ENCODE results near the gene MAGEB2. TPM values are rescaled to one million over a fixed set of nuclear protein-coding genes. Genes with fewer than 3 reads are reported as not detected.

MAGEB2 gene
- polyA plus RNA-seq (2013): not detected in 2 replicates

DNA sequence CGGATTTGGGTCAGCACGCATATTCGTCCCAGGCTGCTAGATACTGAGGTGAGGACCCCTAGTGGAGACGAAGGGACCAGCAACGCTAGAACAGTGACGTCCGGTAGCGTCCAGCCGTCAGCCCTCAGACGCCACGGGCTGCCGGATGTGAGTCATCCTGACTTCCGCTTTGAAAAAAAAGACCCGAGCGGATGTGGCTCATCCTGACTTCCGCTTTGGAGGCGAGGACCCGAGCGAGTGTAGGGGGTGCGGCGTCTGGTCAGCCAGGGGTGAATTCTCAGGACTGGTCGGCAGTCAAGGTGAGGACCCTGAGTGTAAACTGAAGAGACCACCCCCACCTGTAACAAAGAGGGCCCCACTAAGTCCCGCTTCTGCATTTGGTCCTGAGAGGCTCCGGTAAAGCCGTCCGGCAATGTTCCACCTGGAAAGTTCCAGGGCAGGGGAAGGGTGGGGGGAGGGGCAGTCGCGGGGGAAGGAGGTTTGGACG is at the start of gene MAGEB2:
Gene MAGEB2 (plus strand): TSS at position 207 of the 487 bp plus-strand sequence. CDS start 3,018 bp downstream, outside the sequence.
- Histone ChIP-seq H3K23ac (ENCODE audit: low read length) (no peak within 1 kb of the TSS), H3K36me3 (ENCODE audit: control insufficient read depth in 1 of 2, insufficient read depth in 2 of 2, low read length in 2 of 2) (no peaks in the 10 kb centered on the region), H2BK120ac (ENCODE audit: insufficient read depth, low read length, poor library complexity) (no peak within 1 kb of the TSS), H3K79me2 (ENCODE audit: control insufficient read depth, insufficient read depth, low read length, poor library complexity) (no peaks in the 10 kb centered on the region), H2BK5ac (ENCODE audit: low read depth, low read length, poor library complexity) (no peak within 1 kb of the TSS), H3K14ac (ENCODE audit: low read length) (no peak within 1 kb of the TSS), H2AK5ac (ENCODE audit: low read length) (no peak within 1 kb of the TSS), H3K18ac (ENCODE audit: low read length) (no peak within 1 kb of the TSS), H3K27ac (ENCODE audit: low read depth, low read length) (no peak within 1 kb of the TSS), H4K8ac (ENCODE audit: low read depth, low read length) (no peak within 1 kb of the TSS), H3K4ac (ENCODE audit: low read depth, low read length) (no peak within 1 kb of the TSS), H3K79me1 (ENCODE audit: low read length) (no peaks in the 10 kb centered on the region), H3K9me3 (ENCODE audit: insufficient read depth, low read depth, low read length) (no peaks in the 10 kb centered on the region), H3K4me1 (ENCODE audit: control insufficient read depth in 1 of 2, insufficient read depth in 2 of 2, low read length in 2 of 2) (no peaks in the 10 kb centered on the region), H3K27me3 (ENCODE audit: insufficient read depth, low read length) (no peaks in the 10 kb centered on the region), H3K4me3 (ENCODE audit: low read depth, low read length) (no peak within 1 kb of the TSS), H3K4me2 (ENCODE audit: low read length) (no peak within 1 kb of the TSS), H3K9ac (ENCODE audit: low read length) (no peak within 1 kb of the TSS), H4K91ac (ENCODE audit: low read depth, low read length) (no peak within 1 kb of the TSS), H4K12ac (ENCODE audit: low read depth, low read length) (no peak within 1 kb of the TSS), H2AFZ (ENCODE audit: insufficient read depth, low read length, poor library complexity) (no peak within 1 kb of the TSS), H2BK12ac (ENCODE audit: low read length) (no peak within 1 kb of the TSS)
- no CpG with 5 or more reads among the region's 29 CpGs for WGBS (ENCODE audit: extremely low coverage, insufficient coverage, insufficient read length)
- no peak for DNase-seq

DNA sequence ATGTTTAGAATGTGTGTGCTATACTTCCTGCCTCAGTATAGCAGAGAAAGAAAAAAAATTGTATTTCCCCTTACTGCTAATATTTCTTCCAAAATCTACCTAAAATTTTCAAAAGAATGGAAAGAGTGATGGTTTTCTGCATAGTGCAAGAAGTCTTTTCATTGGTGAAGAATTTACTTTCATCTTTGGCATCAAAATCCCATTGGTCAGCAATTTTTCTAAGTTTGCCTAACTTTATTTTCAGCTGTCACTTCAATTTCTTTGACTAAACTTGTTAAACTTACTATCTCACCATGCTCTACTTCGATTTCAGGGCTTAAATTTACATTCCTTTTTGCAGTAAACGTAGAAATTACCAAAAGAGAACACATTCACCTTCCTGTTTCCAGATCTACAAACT is 44.5 kb upstream of the MAGEB2 start:
- Histone ChIP-seq H3K4me2 (ENCODE audit: low read length) (no peak overlapping the region), H3K4me3 (ENCODE audit: low read depth, low read length) (no peak overlapping the region), H4K12ac (ENCODE audit: low read depth, low read length) (no peak overlapping the region), H3K79me2 (ENCODE audit: control insufficient read depth, insufficient read depth, low read length, poor library complexity) (no peaks in the 10 kb centered on the region), H2BK12ac (ENCODE audit: low read length) (no peak overlapping the region), H2AK5ac (ENCODE audit: low read length) (no peak overlapping the region), H2AFZ (ENCODE audit: insufficient read depth, low read length, poor library complexity) (no peak overlapping the region), H3K27me3 (ENCODE audit: insufficient read depth, low read length) (no peaks in the 10 kb centered on the region), H4K91ac (ENCODE audit: low read depth, low read length) (no peak overlapping the region), H3K4ac (ENCODE audit: low read depth, low read length) (no peak overlapping the region), H2BK5ac (ENCODE audit: low read depth, low read length, poor library complexity) (no peak overlapping the region), H3K9me3 (ENCODE audit: insufficient read depth, low read depth, low read length) (no peaks in the 10 kb centered on the region), H3K23ac (ENCODE audit: low read length) (no peak overlapping the region), H3K14ac (ENCODE audit: low read length) (no peak overlapping the region), H3K27ac (ENCODE audit: low read depth, low read length) (no peak overlapping the region), H3K79me1 (ENCODE audit: low read length) (no peaks in the 10 kb centered on the region), H3K36me3 (ENCODE audit: control insufficient read depth in 1 of 2, insufficient read depth in 2 of 2, low read length in 2 of 2) (no peaks in the 10 kb centered on the region), H3K4me1 (ENCODE audit: control insufficient read depth in 1 of 2, insufficient read depth in 2 of 2, low read length in 2 of 2) (no peaks in the 10 kb centered on the region), H3K18ac (ENCODE audit: low read length) (no peak overlapping the region), H4K8ac (ENCODE audit: low read depth, low read length) (no peak overlapping the region), H2BK120ac (ENCODE audit: insufficient read depth, low read length, poor library complexity) (no peak overlapping the region), H3K9ac (ENCODE audit: low read length) (no peak overlapping the region)
- WGBS (ENCODE audit: extremely low coverage, insufficient coverage, insufficient read length): no CpG with 5 or more reads among the region's 2 CpGs
- DNase-seq: no peak

GRCh38 chrX:30181353-30181752 is 34.0 kb upstream of the MAGEB2 start:
- Histone ChIP-seq H3K9me3 (ENCODE audit: insufficient read depth, low read depth, low read length) (no peaks in the 10 kb centered on the region), H3K4me1 (ENCODE audit: control insufficient read depth in 1 of 2, insufficient read depth in 2 of 2, low read length in 2 of 2) (no peaks in the 10 kb centered on the region), H3K23ac (ENCODE audit: low read length) (no peak overlapping the region), H2BK12ac (ENCODE audit: low read length) (no peak overlapping the region), H2BK120ac (ENCODE audit: insufficient read depth, low read length, poor library complexity) (no peak overlapping the region), H3K27me3 (ENCODE audit: insufficient read depth, low read length) (no peaks in the 10 kb centered on the region), H2BK5ac (ENCODE audit: low read depth, low read length, poor library complexity) (no peak overlapping the region), H4K8ac (ENCODE audit: low read depth, low read length) (no peak overlapping the region), H3K4me2 (ENCODE audit: low read length) (no peak overlapping the region), H3K18ac (ENCODE audit: low read length) (no peak overlapping the region), H3K36me3 (ENCODE audit: control insufficient read depth in 1 of 2, insufficient read depth in 2 of 2, low read length in 2 of 2) (no peaks in the 10 kb centered on the region), H2AK5ac (ENCODE audit: low read length) (no peak overlapping the region), H3K4ac (ENCODE audit: low read depth, low read length) (no peak overlapping the region), H3K79me2 (ENCODE audit: control insufficient read depth, insufficient read depth, low read length, poor library complexity) (no peaks in the 10 kb centered on the region), H3K79me1 (ENCODE audit: low read length) (no peaks in the 10 kb centered on the region), H3K4me3 (ENCODE audit: low read depth, low read length) (no peak overlapping the region), H4K12ac (ENCODE audit: low read depth, low read length) (no peak overlapping the region), H3K14ac (ENCODE audit: low read length) (no peak overlapping the region), H2AFZ (ENCODE audit: insufficient read depth, low read length, poor library complexity) (no peak overlapping the region), H3K27ac (ENCODE audit: low read depth, low read length) (no peak overlapping the region), H3K9ac (ENCODE audit: low read length) (no peak overlapping the region), H4K91ac (ENCODE audit: low read depth, low read length) (no peak overlapping the region)
- WGBS (ENCODE audit: extremely low coverage, insufficient coverage, insufficient read length): no CpG with 5 or more reads among the region's 1 CpG
- DNase-seq: no peak

DNA sequence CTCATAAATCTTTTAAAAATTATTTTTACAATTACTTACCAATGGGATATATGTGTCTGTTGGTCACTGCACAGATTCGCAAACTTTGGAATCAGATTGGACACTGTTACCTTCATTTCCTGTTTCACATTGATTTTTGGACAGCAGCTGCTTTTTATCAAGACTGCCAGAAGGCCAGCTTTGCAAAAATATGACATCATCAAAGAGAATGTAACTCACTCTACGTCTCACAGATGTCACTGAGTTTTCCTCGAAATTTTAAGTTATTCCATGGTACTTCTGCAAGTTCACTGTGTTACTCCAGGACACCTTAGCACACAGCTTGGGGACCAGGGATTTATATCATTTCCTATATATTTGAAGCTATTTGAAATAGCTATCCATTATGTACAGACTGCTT is 31.8 kb upstream of the MAGEB2 start:
- Histone ChIP-seq H2BK5ac (ENCODE audit: low read depth, low read length, poor library complexity) (no peak overlapping the region), H3K23ac (ENCODE audit: low read length) (no peak overlapping the region), H3K27me3 (ENCODE audit: insufficient read depth, low read length) (no peaks in the 10 kb centered on the region), H3K4me2 (ENCODE audit: low read length) (no peak overlapping the region), H4K12ac (ENCODE audit: low read depth, low read length) (no peak overlapping the region), H3K4me1 (ENCODE audit: control insufficient read depth in 1 of 2, insufficient read depth in 2 of 2, low read length in 2 of 2) (no peaks in the 10 kb centered on the region), H3K79me1 (ENCODE audit: low read length) (no peaks in the 10 kb centered on the region), H3K27ac (ENCODE audit: low read depth, low read length) (no peak overlapping the region), H3K36me3 (ENCODE audit: control insufficient read depth in 1 of 2, insufficient read depth in 2 of 2, low read length in 2 of 2) (no peaks in the 10 kb centered on the region), H4K8ac (ENCODE audit: low read depth, low read length) (no peak overlapping the region), H3K79me2 (ENCODE audit: control insufficient read depth, insufficient read depth, low read length, poor library complexity) (no peaks in the 10 kb centered on the region), H3K18ac (ENCODE audit: low read length) (no peak overlapping the region), H3K9ac (ENCODE audit: low read length) (no peak overlapping the region), H3K4ac (ENCODE audit: low read depth, low read length) (no peak overlapping the region), H3K14ac (ENCODE audit: low read length) (no peak overlapping the region), H2BK12ac (ENCODE audit: low read length) (no peak overlapping the region), H2AK5ac (ENCODE audit: low read length) (no peak overlapping the region), H4K91ac (ENCODE audit: low read depth, low read length) (no peak overlapping the region), H2BK120ac (ENCODE audit: insufficient read depth, low read length, poor library complexity) (no peak overlapping the region), H2AFZ (ENCODE audit: insufficient read depth, low read length, poor library complexity) (no peak overlapping the region), H3K4me3 (ENCODE audit: low read depth, low read length) (no peak overlapping the region), H3K9me3 (ENCODE audit: insufficient read depth, low read depth, low read length) (no peaks in the 10 kb centered on the region)
- no peak for DNase-seq
- WGBS (ENCODE audit: extremely low coverage, insufficient coverage, insufficient read length): no CpG with 5 or more reads among the region's 3 CpGs

Data from trophoblast cell (in vitro differentiated cells and primary cell).